Measurements from ENCODE around the gene DSPP. TPM values are rescaled to one million over a fixed set of nuclear protein-coding genes. Genes with fewer than 3 reads are reported as not detected.

Gene DSPP
- total RNA-seq, 4 donors from 2014 or later = not detected

- TF ChIP-seq, protein P1, sequence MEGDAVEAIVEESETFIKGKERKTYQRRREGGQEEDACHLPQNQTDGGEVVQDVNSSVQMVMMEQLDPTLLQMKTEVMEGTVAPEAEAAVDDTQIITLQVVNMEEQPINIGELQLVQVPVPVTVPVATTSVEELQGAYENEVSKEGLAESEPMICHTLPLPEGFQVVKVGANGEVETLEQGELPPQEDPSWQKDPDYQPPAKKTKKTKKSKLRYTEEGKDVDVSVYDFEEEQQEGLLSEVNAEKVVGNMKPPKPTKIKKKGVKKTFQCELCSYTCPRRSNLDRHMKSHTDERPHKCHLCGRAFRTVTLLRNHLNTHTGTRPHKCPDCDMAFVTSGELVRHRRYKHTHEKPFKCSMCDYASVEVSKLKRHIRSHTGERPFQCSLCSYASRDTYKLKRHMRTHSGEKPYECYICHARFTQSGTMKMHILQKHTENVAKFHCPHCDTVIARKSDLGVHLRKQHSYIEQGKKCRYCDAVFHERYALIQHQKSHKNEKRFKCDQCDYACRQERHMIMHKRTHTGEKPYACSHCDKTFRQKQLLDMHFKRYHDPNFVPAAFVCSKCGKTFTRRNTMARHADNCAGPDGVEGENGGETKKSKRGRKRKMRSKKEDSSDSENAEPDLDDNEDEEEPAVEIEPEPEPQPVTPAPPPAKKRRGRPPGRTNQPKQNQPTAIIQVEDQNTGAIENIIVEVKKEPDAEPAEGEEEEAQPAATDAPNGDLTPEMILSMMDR (IDR thresholded peaks at IDR 0.05; ENCODE audit: low read depth) = no peak
Observed at GRCh38 chr4:87624698-87625097, 16.4 kb downstream of the DSPP start.

GRCh38 chr4:87631668-87632067, 23.3 kb downstream of the DSPP start:
- TF ChIP-seq, protein P1 (IDR thresholded peaks at IDR 0.05; ENCODE audit: low read depth) = no peak

DNA sequence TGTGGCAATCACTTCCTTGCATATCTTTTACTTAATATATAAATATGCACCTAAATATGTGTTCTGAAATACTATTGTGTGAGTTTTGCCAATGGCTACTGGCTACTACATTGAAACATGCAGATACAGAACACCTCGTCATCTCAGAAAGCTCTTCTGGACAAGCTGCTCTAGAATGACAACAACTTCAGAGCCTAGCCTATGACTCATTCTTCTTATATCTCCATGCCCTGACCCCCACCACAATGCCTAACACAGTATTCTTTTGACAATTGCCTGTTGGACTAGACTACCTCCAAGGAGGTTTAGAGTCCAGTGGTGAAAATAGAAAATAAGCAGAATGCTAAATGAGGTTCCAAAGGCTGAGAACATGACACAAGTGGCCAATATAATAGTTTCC, 24.1 kb downstream of the DSPP start:
- TF ChIP-seq, protein P1 (IDR thresholded peaks at IDR 0.05; ENCODE audit: low read depth) = no peak

DNA sequence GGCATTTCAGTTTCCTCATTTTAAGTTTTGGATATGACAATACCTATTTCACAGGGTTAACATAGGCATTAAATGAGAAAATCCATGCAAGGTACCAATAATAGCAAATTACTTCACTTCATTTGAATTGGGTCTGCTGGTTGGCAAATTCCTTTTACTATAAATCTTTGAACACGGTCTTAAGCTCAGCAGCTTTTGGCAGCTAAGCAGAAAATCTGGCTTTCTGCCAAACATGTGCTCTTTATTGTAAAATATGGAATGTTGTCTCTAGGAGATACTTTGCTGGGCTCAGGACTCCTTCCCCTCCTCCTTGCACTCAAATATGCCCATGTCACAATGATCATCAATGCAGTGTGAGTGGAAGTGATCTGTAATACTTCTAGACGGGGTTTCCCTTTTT, 24.9 kb downstream of the DSPP start:
- TF ChIP-seq, protein P1 (IDR thresholded peaks at IDR 0.05; ENCODE audit: low read depth) = no peak

DNA sequence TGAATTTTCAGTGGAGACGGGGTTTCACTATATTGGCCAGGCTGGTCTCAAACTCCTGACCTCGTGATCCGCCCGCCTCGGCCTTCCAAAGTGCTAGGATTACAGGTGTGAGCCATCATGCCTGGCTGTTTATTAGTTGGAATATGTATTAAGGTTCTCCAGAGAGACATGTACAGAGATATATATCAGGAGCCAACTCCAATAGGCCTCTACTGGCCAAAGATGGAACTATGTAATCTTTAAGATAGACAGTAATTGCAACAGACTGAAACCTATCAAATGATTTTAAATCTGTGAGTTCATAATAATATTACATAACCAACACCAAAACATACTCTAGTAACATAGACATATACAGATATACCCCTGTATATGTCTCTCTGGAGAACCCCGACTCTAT, 36.0 kb downstream of the DSPP start:
- TF ChIP-seq, protein P1 (IDR thresholded peaks at IDR 0.05; ENCODE audit: low read depth) = no peak

DNA sequence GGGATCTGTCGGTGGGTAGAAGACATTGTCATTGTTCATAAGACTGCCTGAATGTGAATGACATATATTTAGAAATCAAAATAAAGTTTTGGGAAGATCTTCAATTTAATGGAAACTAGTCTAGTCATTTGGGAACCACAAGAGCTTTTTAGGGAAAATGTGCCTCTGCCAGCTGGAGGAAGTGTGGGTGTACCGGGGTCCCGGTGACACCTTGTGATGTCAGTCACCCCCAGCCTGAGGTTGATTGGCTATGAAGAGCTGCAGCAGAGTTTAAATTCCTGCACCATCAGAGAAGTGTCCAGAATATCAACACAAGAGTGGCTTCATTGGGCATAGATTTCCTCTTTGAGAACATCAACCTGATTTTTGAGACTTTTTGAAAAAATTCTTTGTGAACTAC, 41.7 kb downstream of the DSPP start, which contains the start of gene DMP1:
TSS of gene DMP1 (plus strand) at position 301 of the 400 bp plus-strand sequence. CDS start 6,213 bp downstream, outside the sequence.
- TF ChIP-seq, protein P1 (IDR thresholded peaks at IDR 0.05; ENCODE audit: low read depth) = no peak

DNA sequence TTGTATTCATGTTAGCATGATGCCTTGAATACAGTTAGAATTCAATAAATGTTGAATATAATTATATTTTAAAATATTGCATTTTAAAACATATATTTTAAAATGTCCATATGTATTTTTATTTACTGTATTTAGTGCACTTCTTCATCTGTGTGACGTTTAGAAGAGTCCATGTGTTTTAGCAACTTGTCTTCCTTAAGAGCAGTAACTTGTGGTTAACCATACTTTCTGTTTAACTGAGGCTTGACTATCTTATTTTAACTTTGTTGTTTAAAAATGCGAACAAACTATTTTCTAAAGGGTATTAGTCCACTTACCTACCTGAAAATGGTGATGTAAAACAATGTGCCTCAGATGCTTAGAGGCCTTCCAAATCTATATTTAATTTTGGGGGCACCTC, 42.6 kb downstream of the DSPP start:
- TF ChIP-seq, protein P1 (IDR thresholded peaks at IDR 0.05; ENCODE audit: low read depth) = no peak
